GM23338 (cell line): ENCODE results near the gene KCNJ6. TPM values are rescaled to one million over a fixed set of nuclear protein-coding genes. Genes with fewer than 3 reads are reported as not detected.
A peak's percentile ranks its signal among the peaks of the same experiment; 100 is the strongest.

Experiments used
- ATAC-seq: fragments of 200-7000 bp; cut with Tn5 transposase; 3 replicates; pipeline ENCODE4 v1.9.1; 2020
- DNase-seq: peaks from one replicate; pipeline ENCODE4 v3.0.0-alpha.2; 2015; ENCODE audit warnings: low spot score
- H2AFZ ChIP-seq: fragments of 200-600 bp; sonication (generic); 2 replicates; pipeline ENCODE4 v1.8.0; 2016; ENCODE audit warnings: antibody characterized with exemption, mild to moderate bottlenecking, moderate library complexity
- H3F3A ChIP-seq: fragments of 200-600 bp; sonication (generic); replicated peaks from 2 replicates; pipeline ENCODE4 v1.8.0; 2017; ENCODE audit warnings: antibody characterized with exemption, mixed run types, low read depth
- H3K27ac ChIP-seq: fragments of 200-600 bp; sonication (generic); 2 replicates; pipeline ENCODE4 v1.6.1; 2016; ENCODE audit warnings: low read depth
- H3K27me3 ChIP-seq: fragments of 200-600 bp; sonication (generic); 2 replicates; pipeline ENCODE4 v1.8.0; 2016; ENCODE audit warnings: mild to moderate bottlenecking, mixed run types, moderate library complexity; ENCODE audit not compliant: insufficient read depth
- H3K36me3 ChIP-seq: fragments of 200-600 bp; sonication (generic); 2 replicates; pipeline ENCODE4 v1.8.0; 2016; ENCODE audit warnings: mild to moderate bottlenecking; ENCODE audit not compliant: insufficient read depth
- H3K4me1 ChIP-seq: fragments of 200-600 bp; sonication (generic); 2 replicates; pipeline ENCODE4 v1.8.0; 2016; ENCODE audit warnings: mild to moderate bottlenecking, moderate library complexity; ENCODE audit not compliant: insufficient read depth
- H3K4me2 ChIP-seq: fragments of 200-600 bp; sonication (generic); 2 replicates; pipeline ENCODE4 v1.7.1; 2017; ENCODE audit warnings: mixed run types
- H3K4me3 ChIP-seq: fragments of 200-600 bp; sonication (generic); 2 replicates; pipeline ENCODE4 v1.6.1; 2016; ENCODE audit warnings: mixed run types
- H3K79me2 ChIP-seq: fragments of 200-600 bp; sonication (generic); replicated peaks from 2 replicates; pipeline ENCODE4 v1.8.0; 2017; ENCODE audit warnings: mild to moderate bottlenecking; ENCODE audit not compliant: insufficient read depth
- H3K9me2 ChIP-seq: fragments of 200-600 bp; sonication (generic); 2 replicates; pipeline ENCODE4 v1.8.0; 2017; ENCODE audit not compliant: insufficient read depth
- H4K20me1 ChIP-seq: fragments of 200-600 bp; sonication (generic); replicated peaks from 2 replicates; pipeline ENCODE4 v1.8.0; 2017; ENCODE audit warnings: mild to moderate bottlenecking; ENCODE audit not compliant: insufficient read depth
- H3K27ac Mint-ChIP-seq: 2 replicates; pipeline ENCODE4 v1.8.0; 2020; ENCODE audit warnings: inconsistent platforms, mild to moderate bottlenecking, moderate library complexity, mixed read lengths
- H3K27me3 Mint-ChIP-seq: 3 replicates; pipeline ENCODE4 v1.8.0; 2022; ENCODE audit warnings: low read depth, mild to moderate bottlenecking, moderate library complexity, mixed read lengths, inconsistent platforms; ENCODE audit not compliant: insufficient read depth, poor library complexity
- H3K36me3 Mint-ChIP-seq: 3 replicates; pipeline ENCODE4 v1.8.0; 2021; ENCODE audit warnings: low read depth, mild to moderate bottlenecking, inconsistent platforms, moderate library complexity, mixed read lengths
- H3K4me1 Mint-ChIP-seq: 3 replicates; pipeline ENCODE4 v1.8.0; 2020; ENCODE audit warnings: mild to moderate bottlenecking, inconsistent platforms, mixed read lengths
- H3K4me3 Mint-ChIP-seq: 3 replicates; pipeline ENCODE4 v1.8.0; 2021; ENCODE audit warnings: moderate library complexity, mild to moderate bottlenecking, inconsistent platforms, mixed read lengths
- H3K9me3 Mint-ChIP-seq: 3 replicates; pipeline ENCODE4 v1.8.0; 2020; ENCODE audit warnings: moderate library complexity, mild to moderate bottlenecking, inconsistent platforms, mixed read lengths
- CREB1 ChIP-seq: fragments of 250-450 bp; sonication (Bioruptor Pico); IDR thresholded peaks from 2 replicates; pipeline ENCODE4 v1.5.0; 2020; ENCODE audit warnings: low read depth, mild to moderate bottlenecking, moderate library complexity
- CTCF ChIP-seq, 2 experiments: fragments of 200-600 bp in 1 of 2; sonication (generic) in 1 of 2; conservative IDR thresholded peaks; 2 replicates each; pipeline versions ENCODE4 v1.5.1 to v1.6.1; 2016 to 2017; ENCODE audit warnings: antibody characterized with exemption in 2 of 2, low read depth in 2 of 2, mild to moderate bottlenecking in 2 of 2, moderate library complexity in 1 of 2
- ETS1 ChIP-seq: IDR thresholded peaks from 2 replicates; pipeline ENCODE4 v1.6.1; 2016; ENCODE audit warnings: antibody characterized with exemption
- EZH2phosphoT487 ChIP-seq: fragments of 200-600 bp; sonication (generic); IDR thresholded peaks from one replicate; pipeline ENCODE4 v1.8.1; 2018; ENCODE audit warnings: antibody characterized with exemption; ENCODE audit not compliant: unreplicated experiment
- JUNB ChIP-seq: IDR thresholded peaks from one replicate; pipeline ENCODE4 v1.6.1; 2016; ENCODE audit warnings: antibody characterized with exemption; ENCODE audit not compliant: unreplicated experiment
- NANOG ChIP-seq: IDR thresholded peaks from 2 replicates; pipeline ENCODE4 v1.6.1; 2016; ENCODE audit warnings: antibody characterized with exemption, borderline replicate concordance
- POLR2AphosphoS5 ChIP-seq: IDR thresholded peaks from 2 replicates; pipeline ENCODE4 v1.6.1; 2016; ENCODE audit warnings: antibody characterized with exemption, low read depth
- STAT1 ChIP-seq: IDR thresholded peaks from one replicate; pipeline ENCODE4 v1.6.1; 2016; ENCODE audit warnings: antibody characterized with exemption; ENCODE audit not compliant: unreplicated experiment
- ZNF114 ChIP-seq: fragments of 250-450 bp; sonication (Bioruptor Pico); IDR thresholded peaks from 2 replicates; pipeline ENCODE4 v1.5.0; 2020; ENCODE audit warnings: mild to moderate bottlenecking, moderate library complexity
- ZNF331 ChIP-seq: fragments of 250-450 bp; sonication (Bioruptor Pico); IDR thresholded peaks from 2 replicates; pipeline ENCODE4 v1.5.0; 2020; ENCODE audit warnings: low read depth, mild to moderate bottlenecking, moderate library complexity
- ZNF462 ChIP-seq: fragments of 250-450 bp; sonication (Bioruptor Pico); IDR thresholded peaks from 2 replicates; pipeline ENCODE4 v1.5.0; 2020; ENCODE audit warnings: mild to moderate bottlenecking, moderate library complexity
- polyA plus RNA-seq: library from polyadenylated mRNA; unstranded; fragments of >200 nt; fragmentation: Nextera tagmentation; extraction: Ambion mirVana; gene quantifications from 2 replicates; pipeline ENCODE4 v1.2.1, GENCODE V29; 2016
- total RNA-seq: library from RNA; depleted of rRNA; stranded (reverse); fragments of >200 nt; shearing (Covaris generic); gene quantifications from 2 replicates; pipeline ENCODE4 v1.2.3, GENCODE V29; 2014

The KCNJ6 gene
- total and polyA plus RNA-seq, 2 experiments from 2014 or later: 0.48 to 0.52 TPM

- H3K4me3 ChIP-seq: no peak overlapping the region
- peaks cover 8% of the 10 kb centered on the region for H3K4me1 ChIP-seq
- Mint-ChIP-seq H3K4me3 (no peak overlapping the region), H3K36me3 (peaks cover 13% of the 10 kb centered on the region), H3K4me1 (peaks cover 23% of the 10 kb centered on the region), H3K27ac (no peak overlapping the region), H3K27me3 (peaks cover 6% of the 10 kb centered on the region), H3K9me3 (peaks cover 10% of the 10 kb centered on the region)
- H3F3A ChIP-seq: no peaks in the 10 kb centered on the region
- H3K79me2 ChIP-seq: no peaks in the 10 kb centered on the region
- no peak for ATAC-seq
- H3K27me3 ChIP-seq: no peaks in the 10 kb centered on the region
- H3K36me3 ChIP-seq: no peaks in the 10 kb centered on the region
- no peak for TF ChIP-seq ZNF114
- no peak for TF ChIP-seq CTCF (conservative IDR thresholded peaks at IDR 0.05; ENCODE audit: low read depth in 2 of 2)
- TF ChIP-seq STAT1: no peak
- TF ChIP-seq JUNB: no peak
- no peak for TF ChIP-seq EZH2phosphoT487
- no peak overlapping the region for H3K4me2 ChIP-seq
- no peaks in the 10 kb centered on the region; the same call in 1 of the 2 replicates for H3K9me2 ChIP-seq
- no peak overlapping the region for H3K27ac ChIP-seq
- DNase-seq: no peak
- no peaks in the 10 kb centered on the region for H4K20me1 ChIP-seq
- no peak overlapping the region for H2AFZ ChIP-seq
Measured at GRCh38 chr21:37684115-37684493, 232.2 kb downstream of the KCNJ6 start.

- Histone ChIP-seq H3K4me3 (no peak overlapping the region), H3K27me3 (no peaks in the 10 kb centered on the region), H3F3A (no peaks in the 10 kb centered on the region), H2AFZ (peak overlapping the region; percentile 53), H3K27ac (peak overlapping the region; percentile 62), H3K79me2 (no peaks in the 10 kb centered on the region), H3K36me3 (no peaks in the 10 kb centered on the region), H3K4me1 (peaks cover 8% of the 10 kb centered on the region), H4K20me1 (no peaks in the 10 kb centered on the region), H3K9me2 (no peaks in the 10 kb centered on the region; the same call in 1 of the 2 replicates), H3K4me2 (peak overlapping the region; percentile 51; the same call in 1 of the 2 replicates)
- Mint-ChIP-seq H3K4me3 (no peak overlapping the region), H3K9me3 (peaks cover 14% of the 10 kb centered on the region), H3K36me3 (peaks cover 13% of the 10 kb centered on the region), H3K27ac (peak overlapping the region; percentile 45), H3K4me1 (peaks cover 23% of the 10 kb centered on the region), H3K27me3 (peaks cover 6% of the 10 kb centered on the region)
- ATAC-seq: peak; percentile 79
- DNase-seq: peak; percentile 57
- no peak for TF ChIP-seq NANOG
- TF ChIP-seq POLR2AphosphoS5: no peak
- TF ChIP-seq JUNB: no peak
- no peak for TF ChIP-seq ETS1
- no peak for TF ChIP-seq ZNF331 (CRISPR knock-in tag)
- no peak for TF ChIP-seq STAT1
- no peak for TF ChIP-seq CREB1
- no peak for TF ChIP-seq ZNF114
- no peak for TF ChIP-seq ZNF462 (CRISPR knock-in tag)
- no peak for TF ChIP-seq EZH2phosphoT487
Measured at GRCh38 chr21:37683396-37684114, 232.7 kb downstream of the KCNJ6 start.
